ENCODE results near the gene TBC1D24. TPM values are rescaled to one million over a fixed set of nuclear protein-coding genes. Genes with fewer than 3 reads are reported as not detected.

Gene TBC1D24
- polyA plus RNA-seq, 3 donors = 0.76 to 5.9 (median 2.1) TPM

- peak overlapping the region in 1 of 2 donors; percentile 86 for H3K4me3 Mint-ChIP-seq
- H3K27me3 Mint-ChIP-seq (ENCODE audit: low read depth in 3 of 3) = peaks cover 55 to 74% (median 64%) of the 10 kb centered on the region in 3 donors
- H3K9ac ChIP-seq (ENCODE audit: insufficient read depth, low read length, poor library complexity, severe bottlenecking) = no peak overlapping the region
- H3K4me1 Mint-ChIP-seq = peaks cover 25% of the 10 kb centered on the region
- intact Hi-C loops (cut with micrococcal nuclease) = loop anchor here (5.0 to 10.0 kb wide), 2 partner anchors 37 to 46 kb away; partner anchors contain the start of gene CCNF (in 1 of the 2)
- no peak for DNase-seq
- H3K4me3 ChIP-seq (replicated peaks in 1 of 3; ENCODE audit: low read depth in 2 of 3, low read length in 3 of 3) = no peak overlapping the region
- no peak overlapping the region for H2AFZ ChIP-seq (ENCODE audit: insufficient read depth, low read depth, low read length, poor library complexity, severe bottlenecking)
- 37% methylated on average over 9 of the region's 9 CpGs for WGBS (ENCODE audit: insufficient coverage)
- peaks cover 10% of the 10 kb centered on the region for H3K79me2 ChIP-seq (ENCODE audit: insufficient read depth, low read length)
- peaks cover 0 to 24% of the 10 kb centered on the region in 2 donors for H3K9me3 ChIP-seq (replicated peaks in 1 of 2; ENCODE audit: control insufficient read depth in 1 of 2, insufficient read depth in 1 of 2, low read length in 2 of 2)
- TF ChIP-seq CTCF (IDR thresholded peaks at IDR 0.05) = no peak
- H3K9me3 Mint-ChIP-seq = peaks cover 0 to 13% (median 7%) of the 10 kb centered on the region in 7 donors
- no peak overlapping the region for H3K27ac ChIP-seq (ENCODE audit: low read depth in 1 of 2, low read length in 2 of 2)
- peaks cover 30% of the 10 kb centered on the region for H4K20me1 ChIP-seq (ENCODE audit: insufficient read depth, low read length)
- H3K27me3 ChIP-seq (ENCODE audit: control insufficient read depth in 2 of 2, insufficient read depth in 2 of 2, low read length in 2 of 2) = peaks cover 45 to 59% of the 10 kb centered on the region in 2 donors
- H3K36me3 Mint-ChIP-seq = peaks cover 5 to 12% of the 10 kb centered on the region in 2 donors
- no peak overlapping the region for H3K27ac Mint-ChIP-seq
- H3K4me2 ChIP-seq (replicated peaks; ENCODE audit: extremely low read depth, low read length, poor library complexity, severe bottlenecking) = no peak overlapping the region
- no peaks in the 10 kb centered on the region for H3K36me3 ChIP-seq (replicated peaks in 1 of 2; ENCODE audit: control insufficient read depth in 1 of 2, insufficient read depth in 2 of 2, low read length in 2 of 2)
- H3K4me1 ChIP-seq (ENCODE audit: control insufficient read depth in 1 of 2, insufficient read depth in 2 of 2, low read length in 2 of 2) = peaks cover 18 to 59% of the 10 kb centered on the region in 2 donors
Measured at GRCh38 chr16:2470603-2471015, 4.3 kb upstream of the TBC1D24 start.

DNA sequence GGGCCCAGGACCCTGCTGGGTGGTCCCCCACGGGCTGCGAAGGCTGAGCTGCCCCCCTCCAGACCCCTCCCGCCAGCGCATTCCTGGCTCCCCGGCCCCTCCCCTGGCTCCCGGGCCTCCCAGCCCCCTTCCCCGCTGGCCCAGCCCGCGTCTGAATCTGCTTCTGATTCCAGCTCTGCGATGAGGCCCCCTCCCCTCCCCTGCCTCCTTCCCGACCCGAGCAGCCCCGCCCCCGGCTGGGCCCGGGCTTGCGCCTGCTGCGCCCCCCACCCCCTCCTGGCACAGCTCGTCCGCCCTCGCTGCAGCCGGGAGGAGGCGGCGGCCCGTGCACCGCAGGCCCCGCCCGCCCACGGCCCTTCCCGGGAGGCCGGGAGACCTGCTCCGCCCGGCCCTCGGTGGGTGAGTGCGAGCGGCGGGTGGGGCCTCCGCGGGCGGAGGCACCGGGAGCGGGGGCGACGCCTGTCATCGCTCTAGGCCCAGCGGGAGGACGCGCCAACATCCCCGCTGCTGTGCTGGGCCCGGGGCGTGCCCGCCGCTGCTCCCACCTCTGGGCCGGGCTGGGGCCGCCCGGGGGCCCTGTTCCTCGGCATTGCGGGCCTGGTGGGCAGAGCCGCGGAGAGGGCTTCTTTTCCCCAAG lies 3.8 kb upstream of the TBC1D24 start, which contains the start of gene NTN3:
Gene NTN3, plus strand, starts transcription at position 282 of the 637 bp plus-strand sequence. CDS start 405 bp downstream, outside the sequence.
- peaks cover 5 to 12% of the 10 kb centered on the region in 2 donors for H3K36me3 Mint-ChIP-seq
- peak within 1 kb of the TSS in 1 of 2 donors; percentile 88 for H3K4me3 Mint-ChIP-seq
- no peak for DNase-seq
- H3K27me3 ChIP-seq (ENCODE audit: control insufficient read depth in 2 of 2, insufficient read depth in 2 of 2, low read length in 2 of 2) = peaks cover 45 to 59% of the 10 kb centered on the region in 2 donors
- intact Hi-C loops (cut with micrococcal nuclease) = loop anchor here (5.0 to 10.0 kb wide), 2 partner anchors 36 to 46 kb away; partner anchors contain the start of gene CCNF (in 1 of the 2)
- H3K4me1 Mint-ChIP-seq = peaks cover 29% of the 10 kb centered on the region
- H4K20me1 ChIP-seq (ENCODE audit: insufficient read depth, low read length) = peaks cover 30% of the 10 kb centered on the region
- peaks cover 23 to 64% of the 10 kb centered on the region in 2 donors for H3K4me1 ChIP-seq (ENCODE audit: control insufficient read depth in 1 of 2, insufficient read depth in 2 of 2, low read length in 2 of 2)
- H3K79me2 ChIP-seq (ENCODE audit: insufficient read depth, low read length) = peaks cover 16% of the 10 kb centered on the region
- H3K27me3 Mint-ChIP-seq (ENCODE audit: low read depth in 3 of 3) = peaks cover 52 to 71% (median 60%) of the 10 kb centered on the region in 3 donors
- TF ChIP-seq CTCF (IDR thresholded peaks at IDR 0.05) = no peak
- no peak within 1 kb of the TSS for H2AFZ ChIP-seq (ENCODE audit: insufficient read depth, low read depth, low read length, poor library complexity, severe bottlenecking)
- H3K9me3 ChIP-seq (replicated peaks in 1 of 2; ENCODE audit: control insufficient read depth in 1 of 2, insufficient read depth in 1 of 2, low read length in 2 of 2) = peaks cover 0 to 24% of the 10 kb centered on the region in 2 donors
- peaks cover 0 to 13% (median 7%) of the 10 kb centered on the region in 7 donors for H3K9me3 Mint-ChIP-seq
- H3K9ac ChIP-seq (ENCODE audit: insufficient read depth, low read length, poor library complexity, severe bottlenecking) = no peak within 1 kb of the TSS
- no peak within 1 kb of the TSS for H3K4me2 ChIP-seq (replicated peaks; ENCODE audit: extremely low read depth, low read length, poor library complexity, severe bottlenecking)
- no peaks in the 10 kb centered on the region for H3K36me3 ChIP-seq (replicated peaks in 1 of 2; ENCODE audit: control insufficient read depth in 1 of 2, insufficient read depth in 2 of 2, low read length in 2 of 2)
- H3K27ac Mint-ChIP-seq = no peak within 1 kb of the TSS
- H3K27ac ChIP-seq (ENCODE audit: low read depth in 1 of 2, low read length in 2 of 2) = no peak within 1 kb of the TSS
- under 1% methylated on average over 54 of the region's 59 CpGs for WGBS (ENCODE audit: insufficient coverage)
- H3K4me3 ChIP-seq (replicated peaks in 1 of 3; ENCODE audit: low read depth in 2 of 3, low read length in 3 of 3) = no peak within 1 kb of the TSS
